Right lobe of liver (tissue), 4 donors: ENCODE measurements around the gene C1QTNF2.

Experiments
- POLR2A ChIP-seq: fragments of 450-650 bp; IDR thresholded peaks from one replicate; pipeline ENCODE4 v1.6.1; 2017; ENCODE audit warnings: antibody characterized with exemption, mild to moderate bottlenecking
- TF ChIP-seq, protein P1 (sequence below), 4 donors: fragments of 200-600 bp in 3 of 4; fragments of 450-650 bp in 1 of 4; IDR thresholded peaks; one replicate each; pipeline versions ENCODE4 v1.5.1 to v1.8.0; 2016 to 2022; ENCODE audit warnings: antibody characterized with exemption in 4 of 4, mild to moderate bottlenecking in 2 of 4
- donor health status: DM: no; HTN: no; CAD: no.
- donor health status: DM: no; HTN: no; CAD: no.
- donor health status: DM: no; HTN: yes; CAD: no.

DNA sequence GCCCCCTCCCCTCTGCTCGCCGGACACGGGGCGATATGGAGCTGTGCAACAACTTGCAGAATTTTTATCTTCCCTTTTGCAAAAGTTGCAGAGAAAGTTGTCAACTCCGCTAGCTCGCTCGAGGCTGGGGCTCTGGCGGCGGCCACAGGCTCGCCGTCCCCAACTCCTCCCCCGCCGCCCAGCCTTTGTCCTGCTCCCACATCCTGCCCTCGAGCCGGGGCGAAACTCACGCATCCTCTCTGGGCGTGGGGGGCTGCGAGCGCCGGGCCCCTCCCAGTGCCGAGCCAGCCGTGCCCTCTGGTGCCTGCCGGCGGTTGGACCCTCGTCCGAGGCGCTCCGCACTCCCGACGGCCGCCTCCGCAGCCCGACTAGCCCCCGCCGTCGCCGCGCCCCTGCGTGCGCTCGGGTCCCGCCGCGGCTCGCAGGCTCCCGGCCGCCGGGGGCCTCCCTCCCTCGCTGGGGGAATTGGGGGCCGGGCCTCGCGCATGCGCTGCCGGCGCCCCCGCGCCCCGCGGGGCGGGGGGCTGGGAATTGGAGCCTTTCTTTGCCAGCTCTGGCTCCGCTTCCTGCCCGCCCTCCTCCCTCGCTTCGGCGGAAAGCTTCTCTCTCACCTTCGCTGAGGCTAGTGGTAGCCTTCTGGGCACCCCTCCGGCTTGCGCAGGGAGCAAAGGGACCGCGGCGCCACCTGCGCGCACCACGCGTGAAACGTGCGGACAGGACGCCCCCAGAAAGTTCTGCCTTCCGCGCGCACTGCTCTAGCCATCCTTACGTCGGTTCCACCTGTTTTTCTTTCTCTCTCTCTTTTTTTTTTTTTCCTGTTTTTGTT, 58.1 kb downstream of the C1QTNF2 start, which contains the start of gene CCNJL:
- TF ChIP-seq, protein P1, sequence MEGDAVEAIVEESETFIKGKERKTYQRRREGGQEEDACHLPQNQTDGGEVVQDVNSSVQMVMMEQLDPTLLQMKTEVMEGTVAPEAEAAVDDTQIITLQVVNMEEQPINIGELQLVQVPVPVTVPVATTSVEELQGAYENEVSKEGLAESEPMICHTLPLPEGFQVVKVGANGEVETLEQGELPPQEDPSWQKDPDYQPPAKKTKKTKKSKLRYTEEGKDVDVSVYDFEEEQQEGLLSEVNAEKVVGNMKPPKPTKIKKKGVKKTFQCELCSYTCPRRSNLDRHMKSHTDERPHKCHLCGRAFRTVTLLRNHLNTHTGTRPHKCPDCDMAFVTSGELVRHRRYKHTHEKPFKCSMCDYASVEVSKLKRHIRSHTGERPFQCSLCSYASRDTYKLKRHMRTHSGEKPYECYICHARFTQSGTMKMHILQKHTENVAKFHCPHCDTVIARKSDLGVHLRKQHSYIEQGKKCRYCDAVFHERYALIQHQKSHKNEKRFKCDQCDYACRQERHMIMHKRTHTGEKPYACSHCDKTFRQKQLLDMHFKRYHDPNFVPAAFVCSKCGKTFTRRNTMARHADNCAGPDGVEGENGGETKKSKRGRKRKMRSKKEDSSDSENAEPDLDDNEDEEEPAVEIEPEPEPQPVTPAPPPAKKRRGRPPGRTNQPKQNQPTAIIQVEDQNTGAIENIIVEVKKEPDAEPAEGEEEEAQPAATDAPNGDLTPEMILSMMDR (IDR thresholded peaks at IDR 0.05), result no peak
- no peak for TF ChIP-seq POLR2A
